CD4-positive, CD25-positive, alpha-beta regulatory T cell (primary cell): Measurements from ENCODE around the gene EME2. TPM values are rescaled to one million over a fixed set of nuclear protein-coding genes. Genes with fewer than 3 reads are reported as not detected.

Source experiments
- ATAC-seq, 2 donors: fragments of 150-1000 bp; cut with Tn5 transposase; one replicate each; pipeline ENCODE4 v1.10.0; 2021; ENCODE audit warnings: low read depth in 2 of 2, moderate number of reproducible peaks in 2 of 2, moderate library complexity in 1 of 2
- DNase-seq, 3 donors: peaks; one replicate each; pipeline versions ENCODE4 v3.0.0 to v3.0.0-alpha.2; 2012 to 2022; ENCODE audit warnings: mixed read lengths in 1 of 3
- H3K27ac ChIP-seq: one replicate; pipeline ENCODE4 v1.7.0; 2013; ENCODE audit warnings: mild to moderate bottlenecking, low read length; ENCODE audit not compliant: insufficient read depth, poor library complexity, severe bottlenecking
- H3K27me3 ChIP-seq: one replicate; pipeline ENCODE4 v1.7.0; 2013; ENCODE audit warnings: low read length; ENCODE audit not compliant: control insufficient read depth, insufficient read depth
- H3K36me3 ChIP-seq: one replicate; pipeline ENCODE4 v1.7.0; 2013; ENCODE audit warnings: mild to moderate bottlenecking, low read length, moderate library complexity; ENCODE audit not compliant: control insufficient read depth, insufficient read depth
- H3K4me1 ChIP-seq: 2 replicates; pipeline ENCODE4 v1.7.0; 2013; ENCODE audit warnings: mild to moderate bottlenecking, low read length; ENCODE audit not compliant: insufficient read depth, control insufficient read depth, poor library complexity, severe bottlenecking
- H3K4me3 ChIP-seq: one replicate; pipeline ENCODE4 v1.7.0; 2013; ENCODE audit warnings: low read depth, mild to moderate bottlenecking, low read length, moderate library complexity
- H3K9me3 ChIP-seq, 2 experiments: 1 replicate in 1 of 2; 2 replicates in 1 of 2; pipeline ENCODE4 v1.7.0; 2013; ENCODE audit warnings: low read length in 2 of 2, mild to moderate bottlenecking in 1 of 2, moderate library complexity in 1 of 2; ENCODE audit not compliant: control insufficient read depth in 2 of 2
- H3K27ac Mint-ChIP-seq, 3 donors: one replicate each; pipeline ENCODE4 v1.8.0; 2020 to 2022; ENCODE audit warnings: mild to moderate bottlenecking in 3 of 3, mixed read lengths in 3 of 3, moderate library complexity in 2 of 3
- H3K27me3 Mint-ChIP-seq: one replicate; pipeline ENCODE4 v1.8.0; 2022; ENCODE audit warnings: mild to moderate bottlenecking, mixed read lengths
- H3K36me3 Mint-ChIP-seq: one replicate; pipeline ENCODE4 v1.8.0; 2020; ENCODE audit warnings: mixed read lengths
- H3K4me1 Mint-ChIP-seq, 4 donors: one replicate each; pipeline ENCODE4 v1.8.0; 2020 to 2022; ENCODE audit warnings: mixed read lengths in 4 of 4, mild to moderate bottlenecking in 1 of 4
- H3K4me3 Mint-ChIP-seq, 4 donors: one replicate each; pipeline ENCODE4 v1.8.0; 2020 to 2022; ENCODE audit warnings: mild to moderate bottlenecking in 4 of 4, mixed read lengths in 4 of 4, moderate library complexity in 3 of 4
- H3K9me3 Mint-ChIP-seq, 7 donors: one replicate each; pipeline ENCODE4 v1.8.0; 2020 to 2022; ENCODE audit warnings: mixed read lengths in 7 of 7, mild to moderate bottlenecking in 3 of 7, moderate library complexity in 2 of 7
- polyA plus RNA-seq, 4 donors: library from polyadenylated mRNA; unstranded; fragments of 300-500 nt; fragmentation: Illumina TruSeq; gene quantifications; one replicate each; pipeline ENCODE4 v1.2.3, GENCODE V29; 2021
- total RNA-seq: library from RNA; stranded (reverse); gene quantifications from one replicate; pipeline ENCODE4 v1.2.3, GENCODE V29; 2022

The EME2 gene
- total and polyA plus RNA-seq, 5 donors from 2014 or later, result 0.57 to 19.0 (median 0.69) TPM

GRCh38 chr16:1789643-1790045 lies 17.0 kb downstream of the EME2 start:
- Histone ChIP-seq H3K36me3 (peaks cover 20% of the 10 kb centered on the region), H3K4me3 (no peak overlapping the region), H3K27me3 (no peaks in the 10 kb centered on the region), H3K9me3 (no peaks in the 10 kb centered on the region), H3K27ac (no peak overlapping the region), H3K4me1 (peaks cover 9% of the 10 kb centered on the region)
- DNase-seq (no peak), ATAC-seq (no peak)
- Mint-ChIP-seq H3K36me3 (peaks cover 4% of the 10 kb centered on the region), H3K27me3 (no peaks in the 10 kb centered on the region), H3K9me3 (no peaks in the 10 kb centered on the region), H3K4me3 (no peak overlapping the region), H3K27ac (no peak overlapping the region), H3K4me1 (peaks cover 0 to 13% (median 3%) of the 10 kb centered on the region in 4 donors)

GRCh38 chr16:1790261-1790610 lies 17.6 kb downstream of the EME2 start:
- DNase-seq, result no peak
- no peak overlapping the region for H3K4me3 ChIP-seq
- no peaks in the 10 kb centered on the region for H3K9me3 ChIP-seq
- no peak overlapping the region for H3K4me3 Mint-ChIP-seq
- H3K36me3 ChIP-seq, result peaks cover 20% of the 10 kb centered on the region
- H3K27me3 ChIP-seq, result no peaks in the 10 kb centered on the region
- peaks cover 3% of the 10 kb centered on the region for H3K4me1 ChIP-seq
- H3K36me3 Mint-ChIP-seq, result peaks cover 4% of the 10 kb centered on the region
- no peaks in the 10 kb centered on the region for H3K27me3 Mint-ChIP-seq
- no peak overlapping the region for H3K27ac ChIP-seq
- ATAC-seq, result no peak
- H3K27ac Mint-ChIP-seq, result no peak overlapping the region
- peaks cover 0 to 9% (median 2%) of the 10 kb centered on the region in 4 donors for H3K4me1 Mint-ChIP-seq
- H3K9me3 Mint-ChIP-seq, result no peaks in the 10 kb centered on the region

GRCh38 chr16:1790611-1791255 lies 18.1 kb downstream of the EME2 start:
- no peaks in the 10 kb centered on the region for H3K9me3 ChIP-seq
- Mint-ChIP-seq H3K4me3 (no peak overlapping the region), H3K9me3 (no peaks in the 10 kb centered on the region), H3K36me3 (peaks cover 4% of the 10 kb centered on the region), H3K4me1 (peaks cover 0 to 5% (median 2%) of the 10 kb centered on the region in 4 donors), H3K27me3 (no peaks in the 10 kb centered on the region), H3K27ac (no peak overlapping the region)
- peaks cover 20% of the 10 kb centered on the region for H3K36me3 ChIP-seq
- no peak for ATAC-seq
- H3K27me3 ChIP-seq, result no peaks in the 10 kb centered on the region
- no peak for DNase-seq
- no peaks in the 10 kb centered on the region for H3K4me1 ChIP-seq
- no peak overlapping the region for H3K4me3 ChIP-seq
- H3K27ac ChIP-seq, result no peak overlapping the region

- Mint-ChIP-seq H3K27ac (no peak overlapping the region), H3K4me1 (peaks cover 0 to 5% (median under 1%) of the 10 kb centered on the region in 4 donors), H3K27me3 (no peaks in the 10 kb centered on the region), H3K36me3 (peaks cover 4% of the 10 kb centered on the region), H3K4me3 (no peak overlapping the region), H3K9me3 (no peaks in the 10 kb centered on the region)
- Histone ChIP-seq H3K4me3 (no peak overlapping the region), H3K4me1 (no peaks in the 10 kb centered on the region), H3K27me3 (no peaks in the 10 kb centered on the region), H3K9me3 (no peaks in the 10 kb centered on the region), H3K36me3 (peaks cover 18% of the 10 kb centered on the region), H3K27ac (no peak overlapping the region)
- DNase-seq, result no peak
- no peak for ATAC-seq
Measured at GRCh38 chr16:1791256-1791942, 18.8 kb downstream of the EME2 start.

GRCh38 chr16:1791943-1792812 lies 19.6 kb downstream of the EME2 start:
- H3K9me3 ChIP-seq, result no peaks in the 10 kb centered on the region
- no peak overlapping the region for H3K27ac Mint-ChIP-seq
- no peaks in the 10 kb centered on the region for H3K27me3 ChIP-seq
- DNase-seq (no peak), ATAC-seq (no peak)
- no peak overlapping the region for H3K27ac ChIP-seq
- H3K36me3 ChIP-seq, result peaks cover 12% of the 10 kb centered on the region
- no peaks in the 10 kb centered on the region for H3K27me3 Mint-ChIP-seq
- H3K4me3 ChIP-seq, result no peak overlapping the region
- H3K9me3 Mint-ChIP-seq, result peaks cover 0 to 2% (median 0%) of the 10 kb centered on the region in 7 donors
- no peak overlapping the region for H3K4me3 Mint-ChIP-seq
- peaks cover 4% of the 10 kb centered on the region for H3K36me3 Mint-ChIP-seq
- H3K4me1 ChIP-seq, result no peaks in the 10 kb centered on the region
- peaks cover 0 to 5% (median under 1%) of the 10 kb centered on the region in 4 donors for H3K4me1 Mint-ChIP-seq

GRCh38 chr16:1792836-1793577 lies 20.4 kb downstream of the EME2 start:
- H3K4me3 ChIP-seq, result no peak overlapping the region
- no peaks in the 10 kb centered on the region for H3K4me1 ChIP-seq
- no peak for ATAC-seq
- Mint-ChIP-seq H3K4me3 (no peak overlapping the region), H3K36me3 (peaks cover 4% of the 10 kb centered on the region), H3K4me1 (peaks cover 0 to 5% (median under 1%) of the 10 kb centered on the region in 4 donors), H3K27ac (no peak overlapping the region), H3K9me3 (peaks cover 0 to 6% (median 0%) of the 10 kb centered on the region in 7 donors), H3K27me3 (no peaks in the 10 kb centered on the region)
- H3K36me3 ChIP-seq, result peaks cover 7% of the 10 kb centered on the region
- H3K9me3 ChIP-seq, result peaks cover 0 to 4% of the 10 kb centered on the region in 2 experiments
- H3K27me3 ChIP-seq, result no peaks in the 10 kb centered on the region
- H3K27ac ChIP-seq, result no peak overlapping the region
- no peak for DNase-seq

- Mint-ChIP-seq H3K4me3 (no peak within 1 kb of the TSS), H3K36me3 (peaks cover 4% of the 10 kb centered on the region), H3K27me3 (no peaks in the 10 kb centered on the region), H3K9me3 (peaks cover 0 to 6% (median 0%) of the 10 kb centered on the region in 7 donors), H3K27ac (no peak within 1 kb of the TSS), H3K4me1 (peaks cover 0 to 4% (median under 1%) of the 10 kb centered on the region in 4 donors)
- no peaks in the 10 kb centered on the region for H3K4me1 ChIP-seq
- no peak for DNase-seq
- H3K9me3 ChIP-seq, result peaks cover 0 to 7% of the 10 kb centered on the region in 2 experiments
- no peaks in the 10 kb centered on the region for H3K27me3 ChIP-seq
- H3K27ac ChIP-seq, result no peak within 1 kb of the TSS
- no peak for ATAC-seq
- no peak within 1 kb of the TSS for H3K4me3 ChIP-seq
- H3K36me3 ChIP-seq, result peaks cover 3% of the 10 kb centered on the region
Measured at GRCh38 chr16:1793578-1794220, 21.1 kb downstream of the EME2 start, which contains the start of gene IGFALS. Gene IGFALS (minus strand): TSS chr16:1793705. CDS start chr16:1793652, 53 bp downstream.
